Lower leg skin (tissue), 3 donors: Measurements from ENCODE around the gene RAB40B.

Experiments used
- CTCF ChIP-seq, 3 donors: fragments of 450-650 bp; IDR thresholded peaks; one replicate each; pipeline ENCODE4 v1.5.1; 2016; ENCODE audit warnings: antibody characterized with exemption in 3 of 3, mild to moderate bottlenecking in 3 of 3, moderate library complexity in 2 of 3
- POLR2A ChIP-seq, 2 donors: fragments of 450-650 bp; IDR thresholded peaks; one replicate each; pipeline ENCODE4 v1.6.1; 2016 to 2017; ENCODE audit warnings: antibody characterized with exemption in 2 of 2, mild to moderate bottlenecking in 1 of 2, moderate library complexity in 1 of 2

GRCh38 chr17:82713071-82713723 is 14.7 kb upstream of the RAB40B start:
- TF ChIP-seq CTCF (IDR thresholded peaks at IDR 0.05) (no peak), POLR2A (IDR thresholded peaks at IDR 0.05) (no peak)
